Testis (tissue), 3 donors: ENCODE data around the gene KIAA1671. TPM values are rescaled to one million over a fixed set of nuclear protein-coding genes. Genes with fewer than 3 reads are reported as not detected.

Source experiments
- DNase-seq: peaks from one replicate; pipeline ENCODE4 v3.0.0-alpha.2; 2019
- H3K27ac ChIP-seq, 2 donors: fragments of 200-600 bp; sonication (generic); one replicate each; pipeline ENCODE4 v1.5.1; 2019
- H3K27me3 ChIP-seq: fragments of 200-600 bp; sonication (generic); one replicate; pipeline ENCODE4 v1.5.1; 2019
- H3K36me3 ChIP-seq: fragments of 200-600 bp; sonication (generic); one replicate; pipeline ENCODE4 v1.5.1; 2017; ENCODE audit warnings: low read depth; ENCODE audit errors: missing control alignments
- H3K4me1 ChIP-seq: fragments of 200-600 bp; sonication (generic); one replicate; pipeline ENCODE4 v1.5.1; 2019
- H3K4me3 ChIP-seq, 2 donors: fragments of 200-600 bp; sonication (generic); one replicate each; pipeline ENCODE4 v1.5.1; 2017 to 2019
- H3K9me3 ChIP-seq: fragments of 200-600 bp; sonication (generic); one replicate; pipeline ENCODE4 v1.5.1; 2017
- CTCF ChIP-seq, 3 experiments: fragments of 450-650 bp in 2 of 3; fragments of 200-600 bp in 1 of 3; sonication (generic) in 1 of 3; IDR thresholded peaks; one replicate each; pipeline ENCODE4 v1.5.1; 2016 to 2019; ENCODE audit warnings: antibody characterized with exemption in 3 of 3, mild to moderate bottlenecking in 2 of 3, moderate library complexity in 1 of 3
- POLR2A ChIP-seq: fragments of 450-650 bp; IDR thresholded peaks from one replicate; pipeline ENCODE4 v1.6.1; 2017; ENCODE audit warnings: antibody characterized with exemption, mild to moderate bottlenecking, moderate library complexity
- WGBS, 2 donors: methylation state at CpG; one replicate each; pipeline ENCODE4 v1.1.5; 2018; 5-methylcytosine and 5-hydroxymethylcytosine counted together
- intact Hi-C: fragments of 100-400 bp; cut with DNase I; formaldehyde crosslinking; loops from one replicate; pipeline ENCODE4 v1.15.1; 2023; ENCODE audit warnings: low total_unique reads
- polyA plus RNA-seq: library from polyadenylated mRNA; stranded (reverse); fragments of 350-450 nt; fragmentation: Illumina TruSeq; extraction: RNeasy Lipid Tissue Mini Kit (QIAGEN cat#74804); gene quantifications from one replicate; pipeline ENCODE4 v1.2.3, GENCODE V29; 2014; ENCODE audit warnings: low read depth, low replicate concordance; ENCODE audit not compliant: insufficient read depth
- total RNA-seq, 2 donors: library from RNA; depleted of rRNA; stranded (reverse); fragments of >200 nt; gene quantifications; one replicate each; pipeline ENCODE4 v1.2.3, GENCODE V29; 2016

KIAA1671 gene
- total and polyA plus RNA-seq, 3 donors from 2014 or later = 16.8 to 28.6 (median 24.4) TPM

- Histone ChIP-seq H3K36me3 (no peaks in the 10 kb centered on the region), H3K27me3 (no peaks in the 10 kb centered on the region), H3K4me1 (no peaks in the 10 kb centered on the region), H3K27ac (no peak overlapping the region), H3K9me3 (no peaks in the 10 kb centered on the region), H3K4me3 (no peak overlapping the region)
- no peak for DNase-seq
- WGBS, 2 donors = 18 to 40% methylated on average over 2 of the region's 2 CpGs
- intact Hi-C loops = no loop called here
- no peak for TF ChIP-seq CTCF (IDR thresholded peaks at IDR 0.05)
- TF ChIP-seq POLR2A = no peak
Measured at GRCh38 chr22:25139062-25139461, 186.5 kb downstream of the KIAA1671 start.

GRCh38 chr22:25142102-25142501 is 189.6 kb downstream of the KIAA1671 start:
- H3K27me3 ChIP-seq = no peaks in the 10 kb centered on the region
- no peaks in the 10 kb centered on the region for H3K9me3 ChIP-seq
- H3K27ac ChIP-seq = no peak overlapping the region
- WGBS, 2 donors = 82 to 89% methylated on average over 6 to 7 of the region's 7 CpGs
- no peaks in the 10 kb centered on the region for H3K36me3 ChIP-seq
- H3K4me3 ChIP-seq = no peak overlapping the region
- TF ChIP-seq POLR2A = no peak
- no peak for TF ChIP-seq CTCF (IDR thresholded peaks at IDR 0.05)
- no peak for DNase-seq
- H3K4me1 ChIP-seq = no peaks in the 10 kb centered on the region
- intact Hi-C loops = no loop called here

- no peak for TF ChIP-seq CTCF (IDR thresholded peaks at IDR 0.05)
- no peak for TF ChIP-seq POLR2A
- no peak for DNase-seq
- H3K4me3 ChIP-seq = no peak overlapping the region
- intact Hi-C loops = no loop called here
- no peaks in the 10 kb centered on the region for H3K9me3 ChIP-seq
- H3K36me3 ChIP-seq = no peaks in the 10 kb centered on the region
- no peaks in the 10 kb centered on the region for H3K27me3 ChIP-seq
- 76 to 83% methylated on average over 5 of the region's 5 CpGs for WGBS, 2 donors
- no peak overlapping the region for H3K27ac ChIP-seq
- peaks cover 11% of the 10 kb centered on the region for H3K4me1 ChIP-seq
Measured at GRCh38 chr22:25143156-25144076, 190.9 kb downstream of the KIAA1671 start.

GRCh38 chr22:25144522-25144921 is 192.0 kb downstream of the KIAA1671 start:
- Histone ChIP-seq H3K4me1 (peaks cover 14% of the 10 kb centered on the region), H3K4me3 (no peak overlapping the region), H3K36me3 (no peaks in the 10 kb centered on the region), H3K9me3 (no peaks in the 10 kb centered on the region), H3K27me3 (no peaks in the 10 kb centered on the region), H3K27ac (no peak overlapping the region)
- TF ChIP-seq CTCF (IDR thresholded peaks at IDR 0.05) (no peak), POLR2A (no peak)
- intact Hi-C loops = no loop called here
- 95 to 98% methylated on average over 2 of the region's 2 CpGs for WGBS, 2 donors
- DNase-seq = no peak
